Activated CD4-positive, alpha-beta T cell treated with anti-CD3 and anti-CD28 coated beads, Interleukin-10, Interleukin-2, amounts not matched to agents 100 ng/mL and 50 ng/mL, durations not matched to agents 16 hours and 8 hours (primary cell): Measurements from ENCODE around the gene HTRA1.

Experiments
- DNase-seq: peaks from one replicate; pipeline ENCODE4 v3.0.0-alpha.2; 2020

HTRA1 gene

GRCh38 chr10:122497241-122497640, 35.9 kb downstream of the HTRA1 start:
- no peak for DNase-seq

- no peak for DNase-seq
Measured at GRCh38 chr10:122498521-122498920, 37.2 kb downstream of the HTRA1 start.

- DNase-seq = no peak
Measured at GRCh38 chr10:122499012-122499411, 37.7 kb downstream of the HTRA1 start.

GRCh38 chr10:122499491-122499941, 38.2 kb downstream of the HTRA1 start:
- DNase-seq = no peak

GRCh38 chr10:122500194-122500593, 38.8 kb downstream of the HTRA1 start:
- no peak for DNase-seq

GRCh38 chr10:122500726-122501125, 39.4 kb downstream of the HTRA1 start:
- no peak for DNase-seq

GRCh38 chr10:122503012-122503411, 41.7 kb downstream of the HTRA1 start:
- DNase-seq = no peak

GRCh38 chr10:122503886-122504609, 42.7 kb downstream of the HTRA1 start:
- no peak for DNase-seq

GRCh38 chr10:122504610-122504950, 43.2 kb downstream of the HTRA1 start:
- DNase-seq = no peak

- no peak for DNase-seq
Measured at GRCh38 chr10:122505011-122505410, 43.7 kb downstream of the HTRA1 start.

- no peak for DNase-seq
Measured at GRCh38 chr10:122505885-122506645, 44.7 kb downstream of the HTRA1 start.

GRCh38 chr10:122507616-122508015, 46.3 kb downstream of the HTRA1 start:
- DNase-seq = no peak

- DNase-seq = no peak
Measured at GRCh38 chr10:122508021-122508420, 46.7 kb downstream of the HTRA1 start.

- DNase-seq = no peak
Measured at GRCh38 chr10:122509323-122509722, 48.0 kb downstream of the HTRA1 start.

GRCh38 chr10:122510326-122510725, 49.0 kb downstream of the HTRA1 start:
- DNase-seq = no peak

GRCh38 chr10:122510736-122511135, 49.4 kb downstream of the HTRA1 start:
- no peak for DNase-seq

GRCh38 chr10:122513053-122513452, 51.7 kb downstream of the HTRA1 start:
- DNase-seq = no peak

- DNase-seq = no peak
Measured at GRCh38 chr10:122514045-122514840, 52.9 kb downstream of the HTRA1 start.

- no peak for DNase-seq
Measured at GRCh38 chr10:122515022-122515424, 53.7 kb downstream of the HTRA1 start.

GRCh38 chr10:122515588-122516231, 54.4 kb downstream of the HTRA1 start:
- peak; percentile 68 for DNase-seq

- DNase-seq = no peak
Measured at GRCh38 chr10:122516734-122517133, 55.4 kb downstream of the HTRA1 start.

GRCh38 chr10:122519144-122519543, 57.8 kb downstream of the HTRA1 start:
- no peak for DNase-seq

- no peak for DNase-seq
Measured at GRCh38 chr10:122519873-122520272, 58.5 kb downstream of the HTRA1 start.
